HCT116 (cell line): Measurements from ENCODE around the gene SRL. TPM values are rescaled to one million over a fixed set of nuclear protein-coding genes. Genes with fewer than 3 reads are reported as not detected.

Experiments used
- ATAC-seq: fragments of 200-7000 bp; cut with Tn5 transposase; 2 replicates; pipeline ENCODE4 v1.9.1; 2020; ENCODE audit warnings: mild to moderate bottlenecking, moderate library complexity
- BruUV-seq: library from RNA; stranded (reverse); fragments of 400-500 nt; replicated peaks from 2 replicates; lab custom pipeline; 2021; lab: Mats Ljungman, UMichigan
- CTCF ChIA-PET: fragments of 300-600 bp; sonication (Branson Sonifier 250); formaldehyde crosslinking; loops from one replicate; lab custom pipeline; 2021; ENCODE audit warnings: antibody characterized with exemption; lab: Charles Lee
- POLR2A ChIA-PET: fragments of 300-600, 350-600 bp; sonication (Branson Sonifier 250); formaldehyde crosslinking; loops from one replicate; lab custom pipeline; 2021; ENCODE audit warnings: antibody characterized with exemption; lab: Charles Lee
- RAD21 ChIA-PET, 2 experiments: fragments of 300-600 bp; sonication (Branson Sonifier 250); formaldehyde crosslinking; loops; one replicate each; lab custom pipeline; 2023; ENCODE audit warnings: low total read pairs in 2 of 2; ENCODE audit not compliant: uncharacterized antibody in 2 of 2, unreplicated experiment in 2 of 2, low non-redundant PET in 1 of 2; lab: Charles Lee
- DNase-seq: peaks from one replicate; pipeline ENCODE4 v3.0.0-alpha.2; 2010; ENCODE audit warnings: low read depth, low spot score
- H2AFZ ChIP-seq: fragments of 200-600 bp; shearing (Covaris generic), sonication (generic); 2 replicates; pipeline ENCODE4 v1.6.1; 2017; ENCODE audit warnings: low read depth, mixed run types, mixed read lengths, antibody characterized with exemption, low read length; ENCODE audit not compliant: poor library complexity, severe bottlenecking
- H3K27ac ChIP-seq: 2 replicates; pipeline ENCODE4 v1.5.1; 2012; ENCODE audit warnings: low read depth, low read length
- H3K27me3 ChIP-seq: fragments of 200-600 bp; sonication (generic); 2 replicates; pipeline ENCODE4 v1.6.1; 2016; ENCODE audit warnings: mixed run types, low read length, mixed read lengths; ENCODE audit not compliant: insufficient read depth
- H3K36me3 ChIP-seq, 2 experiments: fragments of 200-500 bp in 1 of 2; fragments of 200-600 bp in 1 of 2; sonication (Bioruptor generic) in 1 of 2; sonication (generic) in 1 of 2; 2 replicates each; pipeline versions ENCODE4 v1.5.1 to v1.6.1; 2014 to 2016; ENCODE audit warnings: low read length in 2 of 2, inconsistent platforms in 1 of 2, mixed read lengths in 1 of 2, mixed run types in 1 of 2; ENCODE audit not compliant: insufficient read depth in 2 of 2, control insufficient read depth in 1 of 2
- H3K4me1 ChIP-seq, 2 experiments: fragments of 200-600 bp in 1 of 2; sonication (generic) in 1 of 2; 2 replicates each; pipeline versions ENCODE4 v1.5.1 to v1.6.1; 2012 to 2017; ENCODE audit warnings: low read length in 2 of 2, inconsistent platforms in 1 of 2, mild to moderate bottlenecking in 1 of 2, mixed read lengths in 1 of 2, mixed run types in 1 of 2, moderate library complexity in 1 of 2; ENCODE audit not compliant: insufficient read depth in 2 of 2, control insufficient read depth in 1 of 2
- H3K4me2 ChIP-seq: fragments of 200-600 bp; sonication (generic); 2 replicates; pipeline ENCODE4 v1.6.1; 2017; ENCODE audit warnings: mixed run types, low read length, mixed read lengths
- H3K4me3 ChIP-seq, 2 experiments: fragments of 200-600 bp in 1 of 2; sonication (generic) in 1 of 2; replicated peaks in 1 of 2; 2 replicates each; pipeline ENCODE4 v1.5.1; 2011 to 2016; ENCODE audit warnings: low read length in 2 of 2, control low read depth in 1 of 2, low read depth in 1 of 2, mild to moderate bottlenecking in 1 of 2, mixed read lengths in 1 of 2, mixed run types in 1 of 2
- H3K79me2 ChIP-seq: fragments of 200-600 bp; sonication (generic); 2 replicates; pipeline ENCODE4 v1.6.1; 2017; ENCODE audit warnings: mild to moderate bottlenecking, mixed run types, low read length, moderate library complexity, mixed read lengths; ENCODE audit not compliant: insufficient read depth
- H3K9ac ChIP-seq: fragments of 200-600 bp; sonication (generic); 2 replicates; pipeline ENCODE4 v1.6.1; 2016; ENCODE audit warnings: low read length, mixed read lengths
- H3K9me2 ChIP-seq: fragments of 200-600 bp; sonication (generic), shearing (Covaris generic); 2 replicates; pipeline ENCODE4 v1.6.1; 2017; ENCODE audit warnings: mixed run types, mild to moderate bottlenecking, moderate library complexity; ENCODE audit not compliant: insufficient read depth
- H3K9me3 ChIP-seq, 2 experiments: fragments of 200-500 bp in 1 of 2; fragments of 200-600 bp in 1 of 2; sonication (Bioruptor generic) in 1 of 2; sonication (generic) in 1 of 2; 2 replicates each; pipeline ENCODE4 v1.6.1; 2014 to 2017; ENCODE audit warnings: low read length in 2 of 2, mixed read lengths in 2 of 2, inconsistent platforms in 1 of 2, low read depth in 1 of 2, mild to moderate bottlenecking in 1 of 2, mixed run types in 1 of 2, moderate library complexity in 1 of 2; ENCODE audit not compliant: control insufficient read depth in 1 of 2, insufficient read depth in 1 of 2
- H4K20me1 ChIP-seq: fragments of 200-600 bp; sonication (generic), shearing (Covaris generic); 2 replicates; pipeline ENCODE4 v1.6.1; 2017; ENCODE audit warnings: mixed run types, mild to moderate bottlenecking, moderate library complexity; ENCODE audit not compliant: insufficient read depth
- CBX3 ChIP-seq: IDR thresholded peaks from 2 replicates; pipeline ENCODE4 v1.6.1; 2012; ENCODE audit warnings: low read depth
- CEBPB ChIP-seq: IDR thresholded peaks from 2 replicates; pipeline ENCODE4 v1.6.1; 2012; ENCODE audit warnings: low read depth
- ELF1 ChIP-seq: IDR thresholded peaks from 2 replicates; pipeline ENCODE4 v1.6.1; 2012; ENCODE audit warnings: low read depth, borderline replicate concordance
- EZH2 ChIP-seq: fragments of 200-600 bp; sonication (generic); IDR thresholded peaks from 2 replicates; pipeline ENCODE4 v1.6.1; 2017; ENCODE audit warnings: antibody characterized with exemption, mixed run types
- EZH2phosphoT487 ChIP-seq: fragments of 200-600 bp; IDR thresholded peaks from 2 replicates; pipeline ENCODE4 v1.6.1; 2018; ENCODE audit warnings: antibody characterized with exemption, borderline replicate concordance
- JUND ChIP-seq: IDR thresholded peaks from 2 replicates; pipeline ENCODE4 v1.6.1; 2012
- POLR2A ChIP-seq: IDR thresholded peaks from 2 replicates; pipeline ENCODE4 v1.7.0; 2011; ENCODE audit warnings: borderline replicate concordance; ENCODE audit not compliant: insufficient read depth, insufficient read length; ENCODE audit errors: extremely low read depth
- POLR2AphosphoS5 ChIP-seq: IDR thresholded peaks from 2 replicates; pipeline ENCODE4 v1.6.1; 2011; ENCODE audit warnings: mild to moderate bottlenecking, low read depth, low read length, moderate library complexity
- RAD21 ChIP-seq: IDR thresholded peaks from 2 replicates; pipeline ENCODE4 v1.6.1; 2012; ENCODE audit warnings: low read depth, mild to moderate bottlenecking
- SIN3A ChIP-seq: IDR thresholded peaks from 2 replicates; pipeline ENCODE4 v1.6.1; 2012; ENCODE audit warnings: low read depth
- SP1 ChIP-seq: IDR thresholded peaks from 2 replicates; pipeline ENCODE4 v1.6.1; 2012; ENCODE audit warnings: low read depth
- SRF ChIP-seq: IDR thresholded peaks from 2 replicates; pipeline ENCODE4 v1.6.1; 2012; ENCODE audit warnings: low read depth
- YY1 ChIP-seq: IDR thresholded peaks from 2 replicates; pipeline ENCODE4 v1.6.1; 2011; ENCODE audit warnings: low read length, low read depth, moderate library complexity, mild to moderate bottlenecking; ENCODE audit not compliant: insufficient replicate concordance; ENCODE audit errors: extremely low read depth
- ZNF274 ChIP-seq: fragments of 200-500 bp; sonication (Bioruptor generic); IDR thresholded peaks from 2 replicates; pipeline ENCODE4 v1.6.1; 2014; ENCODE audit warnings: mild to moderate bottlenecking, low read depth, low read length, inconsistent platforms
- intact Hi-C: fragments of 100-400 bp; cut with micrococcal nuclease; formaldehyde crosslinking; loops from 2 replicates; pipeline ENCODE4 v1.10.0; 2022
- total RNA-seq: library from RNA; stranded (reverse); gene quantifications from one replicate; pipeline ENCODE4 v1.2.1, GENCODE V29; 2021; ENCODE audit not compliant: unreplicated experiment
- TF ChIP-seq, protein P1 (sequence below): IDR thresholded peaks from 2 replicates; pipeline ENCODE4 v1.6.1; 2011; ENCODE audit warnings: mild to moderate bottlenecking, low read length, moderate library complexity; ENCODE audit not compliant: insufficient replicate concordance; ENCODE audit errors: extremely low read depth
- TF ChIP-seq, protein P2 (sequence below), 3 experiments: fragments of 200-600 bp in 1 of 3; sonication (generic) in 1 of 3; IDR thresholded peaks in 2 of 3; conservative IDR thresholded peaks in 1 of 3; 2 replicates each; pipeline ENCODE4 v1.5.1; 2012 to 2017; ENCODE audit warnings: low read depth in 2 of 3, low read length in 2 of 3, antibody characterized with exemption in 1 of 3, borderline replicate concordance in 1 of 3, control low read depth in 1 of 3, mild to moderate bottlenecking in 1 of 3, mixed read lengths in 1 of 3, mixed run types in 1 of 3, moderate library complexity in 1 of 3; ENCODE audit not compliant: insufficient read depth in 1 of 3
- TF ChIP-seq, protein P3 (sequence below): IDR thresholded peaks from 2 replicates; pipeline ENCODE4 v1.6.1; 2012; ENCODE audit warnings: low read depth
- TF ChIP-seq, protein P4 (sequence below): IDR thresholded peaks from 2 replicates; pipeline ENCODE4 v1.6.1; 2012

SRL gene
- total RNA-seq, 1 experiment from 2014 or later, result not detected

DNA sequence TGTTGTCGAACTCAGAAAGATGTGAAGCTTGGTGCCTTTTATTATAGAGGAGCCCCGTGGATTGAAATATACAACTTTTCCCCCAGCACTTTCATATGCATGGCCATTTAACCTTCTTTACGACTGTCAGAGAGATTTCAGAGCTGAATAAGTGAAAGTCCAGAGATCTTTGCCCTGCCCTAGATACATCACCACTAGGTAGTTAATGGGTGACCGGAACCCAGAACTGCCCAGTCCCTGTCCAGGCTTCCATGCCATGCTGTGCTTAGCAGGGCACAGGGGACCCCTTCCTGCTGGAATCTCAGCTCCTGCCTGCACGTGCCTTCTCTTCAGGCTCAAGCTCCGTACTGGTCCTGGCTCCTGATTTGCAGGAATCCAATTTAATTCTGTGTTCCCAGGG is 32.2 kb downstream of the SRL start:
- no peaks in the 10 kb centered on the region for H3K9me2 ChIP-seq
- ChIA-PET CTCF (interaction anchor here (1.5 kb wide), 1 partner anchor 9 kb away, joined by 4 read pairs; no protein-coding TSS in a partner anchor), RAD21 (no interaction called here), POLR2A (no interaction called here)
- no peaks in the 10 kb centered on the region for H4K20me1 ChIP-seq
- DNase-seq, result no peak
- H3K36me3 ChIP-seq, result no peaks in the 10 kb centered on the region
- H3K9ac ChIP-seq, result no peak overlapping the region
- TF ChIP-seq, protein P1, sequence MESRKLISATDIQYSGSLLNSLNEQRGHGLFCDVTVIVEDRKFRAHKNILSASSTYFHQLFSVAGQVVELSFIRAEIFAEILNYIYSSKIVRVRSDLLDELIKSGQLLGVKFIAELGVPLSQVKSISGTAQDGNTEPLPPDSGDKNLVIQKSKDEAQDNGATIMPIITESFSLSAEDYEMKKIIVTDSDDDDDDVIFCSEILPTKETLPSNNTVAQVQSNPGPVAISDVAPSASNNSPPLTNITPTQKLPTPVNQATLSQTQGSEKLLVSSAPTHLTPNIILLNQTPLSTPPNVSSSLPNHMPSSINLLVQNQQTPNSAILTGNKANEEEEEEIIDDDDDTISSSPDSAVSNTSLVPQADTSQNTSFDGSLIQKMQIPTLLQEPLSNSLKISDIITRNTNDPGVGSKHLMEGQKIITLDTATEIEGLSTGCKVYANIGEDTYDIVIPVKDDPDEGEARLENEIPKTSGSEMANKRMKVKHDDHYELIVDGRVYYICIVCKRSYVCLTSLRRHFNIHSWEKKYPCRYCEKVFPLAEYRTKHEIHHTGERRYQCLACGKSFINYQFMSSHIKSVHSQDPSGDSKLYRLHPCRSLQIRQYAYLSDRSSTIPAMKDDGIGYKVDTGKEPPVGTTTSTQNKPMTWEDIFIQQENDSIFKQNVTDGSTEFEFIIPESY, result no peak
- TF ChIP-seq EZH2phosphoT487, result no peak
- no peak for TF ChIP-seq EZH2
- no peak for TF ChIP-seq RAD21
- no peak for TF ChIP-seq YY1
- TF ChIP-seq SRF, result no peak
- TF ChIP-seq, protein P2, sequence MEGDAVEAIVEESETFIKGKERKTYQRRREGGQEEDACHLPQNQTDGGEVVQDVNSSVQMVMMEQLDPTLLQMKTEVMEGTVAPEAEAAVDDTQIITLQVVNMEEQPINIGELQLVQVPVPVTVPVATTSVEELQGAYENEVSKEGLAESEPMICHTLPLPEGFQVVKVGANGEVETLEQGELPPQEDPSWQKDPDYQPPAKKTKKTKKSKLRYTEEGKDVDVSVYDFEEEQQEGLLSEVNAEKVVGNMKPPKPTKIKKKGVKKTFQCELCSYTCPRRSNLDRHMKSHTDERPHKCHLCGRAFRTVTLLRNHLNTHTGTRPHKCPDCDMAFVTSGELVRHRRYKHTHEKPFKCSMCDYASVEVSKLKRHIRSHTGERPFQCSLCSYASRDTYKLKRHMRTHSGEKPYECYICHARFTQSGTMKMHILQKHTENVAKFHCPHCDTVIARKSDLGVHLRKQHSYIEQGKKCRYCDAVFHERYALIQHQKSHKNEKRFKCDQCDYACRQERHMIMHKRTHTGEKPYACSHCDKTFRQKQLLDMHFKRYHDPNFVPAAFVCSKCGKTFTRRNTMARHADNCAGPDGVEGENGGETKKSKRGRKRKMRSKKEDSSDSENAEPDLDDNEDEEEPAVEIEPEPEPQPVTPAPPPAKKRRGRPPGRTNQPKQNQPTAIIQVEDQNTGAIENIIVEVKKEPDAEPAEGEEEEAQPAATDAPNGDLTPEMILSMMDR (IDR thresholded peaks at IDR 0.05 in 2 of 3, conservative IDR thresholded peaks at IDR 0.05 in 1 of 3; ENCODE audit: borderline replicate concordance in 1 of 3, insufficient read depth in 1 of 3, low read depth in 2 of 3, low read length in 2 of 3), result no peak
- no peak for TF ChIP-seq CEBPB
- no peak for TF ChIP-seq POLR2A
- no peak for TF ChIP-seq CBX3
- TF ChIP-seq, protein P3, sequence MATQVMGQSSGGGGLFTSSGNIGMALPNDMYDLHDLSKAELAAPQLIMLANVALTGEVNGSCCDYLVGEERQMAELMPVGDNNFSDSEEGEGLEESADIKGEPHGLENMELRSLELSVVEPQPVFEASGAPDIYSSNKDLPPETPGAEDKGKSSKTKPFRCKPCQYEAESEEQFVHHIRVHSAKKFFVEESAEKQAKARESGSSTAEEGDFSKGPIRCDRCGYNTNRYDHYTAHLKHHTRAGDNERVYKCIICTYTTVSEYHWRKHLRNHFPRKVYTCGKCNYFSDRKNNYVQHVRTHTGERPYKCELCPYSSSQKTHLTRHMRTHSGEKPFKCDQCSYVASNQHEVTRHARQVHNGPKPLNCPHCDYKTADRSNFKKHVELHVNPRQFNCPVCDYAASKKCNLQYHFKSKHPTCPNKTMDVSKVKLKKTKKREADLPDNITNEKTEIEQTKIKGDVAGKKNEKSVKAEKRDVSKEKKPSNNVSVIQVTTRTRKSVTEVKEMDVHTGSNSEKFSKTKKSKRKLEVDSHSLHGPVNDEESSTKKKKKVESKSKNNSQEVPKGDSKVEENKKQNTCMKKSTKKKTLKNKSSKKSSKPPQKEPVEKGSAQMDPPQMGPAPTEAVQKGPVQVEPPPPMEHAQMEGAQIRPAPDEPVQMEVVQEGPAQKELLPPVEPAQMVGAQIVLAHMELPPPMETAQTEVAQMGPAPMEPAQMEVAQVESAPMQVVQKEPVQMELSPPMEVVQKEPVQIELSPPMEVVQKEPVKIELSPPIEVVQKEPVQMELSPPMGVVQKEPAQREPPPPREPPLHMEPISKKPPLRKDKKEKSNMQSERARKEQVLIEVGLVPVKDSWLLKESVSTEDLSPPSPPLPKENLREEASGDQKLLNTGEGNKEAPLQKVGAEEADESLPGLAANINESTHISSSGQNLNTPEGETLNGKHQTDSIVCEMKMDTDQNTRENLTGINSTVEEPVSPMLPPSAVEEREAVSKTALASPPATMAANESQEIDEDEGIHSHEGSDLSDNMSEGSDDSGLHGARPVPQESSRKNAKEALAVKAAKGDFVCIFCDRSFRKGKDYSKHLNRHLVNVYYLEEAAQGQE, result no peak
- TF ChIP-seq, protein P4, sequence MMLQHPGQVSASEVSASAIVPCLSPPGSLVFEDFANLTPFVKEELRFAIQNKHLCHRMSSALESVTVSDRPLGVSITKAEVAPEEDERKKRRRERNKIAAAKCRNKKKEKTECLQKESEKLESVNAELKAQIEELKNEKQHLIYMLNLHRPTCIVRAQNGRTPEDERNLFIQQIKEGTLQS, result no peak
- no peak for TF ChIP-seq POLR2AphosphoS5
- TF ChIP-seq SP1, result no peak
- TF ChIP-seq SIN3A, result no peak
- TF ChIP-seq ELF1, result no peak
- TF ChIP-seq JUND, result no peak
- no peak for TF ChIP-seq ZNF274
- no peak overlapping the region for H3K4me3 ChIP-seq
- H3K79me2 ChIP-seq, result no peaks in the 10 kb centered on the region
- H3K27ac ChIP-seq, result no peak overlapping the region
- ATAC-seq, result no peak
- BruUV-seq, result no TSS peak
- H3K9me3 ChIP-seq, result no peaks in the 10 kb centered on the region
- H3K27me3 ChIP-seq, result no peaks in the 10 kb centered on the region
- H3K4me1 ChIP-seq, result peaks cover 13 to 25% of the 10 kb centered on the region in 2 experiments
- intact Hi-C loops, result no loop called here
- no peak overlapping the region for H2AFZ ChIP-seq
- H3K4me2 ChIP-seq, result no peak overlapping the region
